Tibial artery (tissue), 4 donors: Measurements from ENCODE around the gene TIPARP.

ENCODE experiments used
- DNase-seq, 2 donors: peaks; one replicate each; pipeline ENCODE4 v3.0.0-alpha.2; 2019
- H3K27ac ChIP-seq, 2 donors: fragments of 200-600 bp; sonication (generic) in 1 of 2; 1 replicate in 1 of 2; 2 replicates in 1 of 2; pipeline ENCODE4 v1.5.1; 2018 to 2019; ENCODE audit warnings: mild to moderate bottlenecking in 1 of 2
- H3K27me3 ChIP-seq, 2 donors: fragments of 200-600 bp; sonication (generic) in 1 of 2; one replicate each; pipeline versions ENCODE4 v1.5.1 to v1.6.0; 2016 to 2019
- H3K36me3 ChIP-seq, 3 donors: fragments of 200-600 bp; sonication (generic) in 2 of 3; one replicate each; pipeline ENCODE4 v1.5.1; 2016 to 2019; ENCODE audit warnings: mild to moderate bottlenecking in 2 of 3
- H3K4me1 ChIP-seq, 4 donors: fragments of 200-600 bp; sonication (generic) in 2 of 4; 1 replicate in 3 of 4; 2 replicates in 1 of 4; pipeline ENCODE4 v1.5.1; 2016 to 2019
- H3K4me3 ChIP-seq, 2 donors: fragments of 200-600 bp; sonication (generic) in 1 of 2; 1 replicate in 1 of 2; 2 replicates in 1 of 2; pipeline ENCODE4 v1.5.1; 2018 to 2019; ENCODE audit warnings: mild to moderate bottlenecking in 2 of 2
- H3K9me3 ChIP-seq, 3 donors: fragments of 200-600 bp; sonication (generic) in 1 of 3; one replicate each; pipeline ENCODE4 v1.5.1; 2016 to 2019
- intact Hi-C: fragments of 100-400 bp; cut with DNase I; formaldehyde crosslinking; loops from one replicate; pipeline ENCODE4 v1.15.0; 2023; ENCODE audit warnings: low total_unique reads
- TF ChIP-seq, protein P1 (sequence below), 2 experiments: fragments of 200-600 bp in 1 of 2; fragments of 450-650 bp in 1 of 2; IDR thresholded peaks; one replicate each; pipeline ENCODE4 v1.5.1; 2017 to 2019; ENCODE audit warnings: antibody characterized with exemption in 2 of 2, mild to moderate bottlenecking in 1 of 2, moderate library complexity in 1 of 2

TIPARP gene

DNA sequence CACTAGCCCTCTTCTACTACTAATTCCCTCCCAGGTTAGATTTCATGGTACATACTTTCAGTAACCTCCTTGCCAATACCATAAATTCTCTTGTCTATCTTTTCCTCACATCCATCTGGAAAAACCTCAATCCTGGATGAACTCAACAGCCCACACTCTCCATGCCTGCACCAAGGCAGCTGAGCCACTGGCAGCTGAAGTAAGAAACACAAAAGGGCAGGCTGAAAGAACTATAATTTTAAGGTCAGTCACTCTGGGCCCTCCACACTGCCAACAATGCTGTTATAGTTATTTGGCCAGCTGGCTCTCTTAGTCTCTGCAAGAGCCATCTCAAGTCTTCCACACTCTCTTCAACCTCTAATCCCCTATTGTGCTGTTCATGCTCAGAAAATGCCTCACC lies 15.1 kb upstream of the TIPARP start:
- intact Hi-C loops: no loop called here
- H3K9me3 ChIP-seq: no peaks in the 10 kb centered on the region
- no peak for DNase-seq
- no peaks in the 10 kb centered on the region for H3K27me3 ChIP-seq
- H3K27ac ChIP-seq: no peak overlapping the region
- H3K4me3 ChIP-seq: no peak overlapping the region
- H3K4me1 ChIP-seq: no peaks in the 10 kb centered on the region
- H3K36me3 ChIP-seq: no peaks in the 10 kb centered on the region
- TF ChIP-seq, protein P1, sequence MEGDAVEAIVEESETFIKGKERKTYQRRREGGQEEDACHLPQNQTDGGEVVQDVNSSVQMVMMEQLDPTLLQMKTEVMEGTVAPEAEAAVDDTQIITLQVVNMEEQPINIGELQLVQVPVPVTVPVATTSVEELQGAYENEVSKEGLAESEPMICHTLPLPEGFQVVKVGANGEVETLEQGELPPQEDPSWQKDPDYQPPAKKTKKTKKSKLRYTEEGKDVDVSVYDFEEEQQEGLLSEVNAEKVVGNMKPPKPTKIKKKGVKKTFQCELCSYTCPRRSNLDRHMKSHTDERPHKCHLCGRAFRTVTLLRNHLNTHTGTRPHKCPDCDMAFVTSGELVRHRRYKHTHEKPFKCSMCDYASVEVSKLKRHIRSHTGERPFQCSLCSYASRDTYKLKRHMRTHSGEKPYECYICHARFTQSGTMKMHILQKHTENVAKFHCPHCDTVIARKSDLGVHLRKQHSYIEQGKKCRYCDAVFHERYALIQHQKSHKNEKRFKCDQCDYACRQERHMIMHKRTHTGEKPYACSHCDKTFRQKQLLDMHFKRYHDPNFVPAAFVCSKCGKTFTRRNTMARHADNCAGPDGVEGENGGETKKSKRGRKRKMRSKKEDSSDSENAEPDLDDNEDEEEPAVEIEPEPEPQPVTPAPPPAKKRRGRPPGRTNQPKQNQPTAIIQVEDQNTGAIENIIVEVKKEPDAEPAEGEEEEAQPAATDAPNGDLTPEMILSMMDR (IDR thresholded peaks at IDR 0.05): no peak

DNA sequence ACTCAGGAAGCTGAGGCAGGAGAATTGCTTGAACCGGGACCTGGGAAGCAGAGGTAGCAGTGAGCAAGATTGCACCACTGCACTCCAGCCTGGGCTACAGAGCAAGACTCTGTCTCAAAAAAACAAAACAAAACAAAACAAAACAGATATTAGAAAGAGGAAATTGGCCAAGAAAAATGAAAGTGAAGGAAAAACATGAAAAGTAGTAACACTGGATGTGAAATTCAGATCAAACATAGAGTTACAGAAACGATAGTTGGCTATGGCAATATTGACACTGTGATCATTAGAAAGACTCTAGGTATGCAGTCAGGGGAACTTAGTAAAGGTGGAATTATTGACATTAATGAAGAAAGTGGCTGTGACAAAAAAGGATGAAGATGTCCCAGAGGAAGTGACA lies 13.2 kb upstream of the TIPARP start:
- no peak for DNase-seq

DNA sequence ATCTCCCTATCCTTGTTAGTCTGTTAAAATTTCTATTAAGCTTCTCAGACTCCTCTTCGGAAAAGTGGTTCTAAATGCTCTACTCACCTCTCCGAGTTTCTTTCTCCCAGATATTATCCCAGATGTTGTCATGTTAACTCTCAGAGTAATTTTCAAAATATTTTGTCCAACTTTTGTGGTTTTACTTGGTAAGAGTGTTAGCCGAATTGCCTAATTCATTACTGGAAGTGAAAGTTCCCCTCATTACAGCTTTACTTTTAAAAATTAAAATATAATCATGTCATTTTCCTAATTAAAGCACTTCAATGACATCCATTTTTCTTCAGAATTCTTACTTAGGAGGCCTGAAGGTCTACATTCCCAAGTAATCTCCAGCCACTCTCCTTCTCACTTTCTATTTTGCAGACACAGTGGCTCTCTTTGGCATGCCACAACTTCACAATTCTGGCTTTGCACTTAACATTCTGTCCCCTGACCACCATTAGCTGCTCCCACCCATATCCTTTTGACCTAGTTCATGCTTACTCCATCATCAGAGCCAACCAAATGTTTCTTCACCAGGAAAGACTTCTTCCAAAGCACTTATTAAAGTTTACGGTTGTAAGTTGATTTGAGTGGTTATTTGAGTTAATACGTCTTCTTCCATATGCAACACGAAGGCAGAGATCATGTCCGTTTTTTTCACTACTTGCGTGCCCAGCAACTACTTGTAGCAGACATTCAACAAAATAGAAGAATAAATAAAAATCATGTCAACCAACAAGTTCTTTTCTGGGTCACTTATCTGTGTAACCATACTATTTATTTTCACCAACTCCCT lies 10.2 kb upstream of the TIPARP start:
- H3K27me3 ChIP-seq: no peaks in the 10 kb centered on the region
- H3K9me3 ChIP-seq: no peaks in the 10 kb centered on the region
- H3K4me1 ChIP-seq: peaks cover 0 to 9% (median 3%) of the 10 kb centered on the region in 4 donors
- H3K36me3 ChIP-seq: no peaks in the 10 kb centered on the region
- intact Hi-C loops: no loop called here
- H3K27ac ChIP-seq: no peak overlapping the region
- TF ChIP-seq, protein P1 (IDR thresholded peaks at IDR 0.05): no peak
- H3K4me3 ChIP-seq: no peak overlapping the region
- DNase-seq: no peak

More for the DNA sequence above, 13.2 kb upstream of the TIPARP start:
- Histone ChIP-seq H3K9me3 (no peaks in the 10 kb centered on the region), H3K27ac (no peak overlapping the region), H3K4me3 (no peak overlapping the region), H3K27me3 (no peaks in the 10 kb centered on the region), H3K36me3 (no peaks in the 10 kb centered on the region), H3K4me1 (peaks cover 0 to 9% (median 3%) of the 10 kb centered on the region in 4 donors)
- intact Hi-C loops: no loop called here
- TF ChIP-seq, protein P1 (IDR thresholded peaks at IDR 0.05): no peak

DNA sequence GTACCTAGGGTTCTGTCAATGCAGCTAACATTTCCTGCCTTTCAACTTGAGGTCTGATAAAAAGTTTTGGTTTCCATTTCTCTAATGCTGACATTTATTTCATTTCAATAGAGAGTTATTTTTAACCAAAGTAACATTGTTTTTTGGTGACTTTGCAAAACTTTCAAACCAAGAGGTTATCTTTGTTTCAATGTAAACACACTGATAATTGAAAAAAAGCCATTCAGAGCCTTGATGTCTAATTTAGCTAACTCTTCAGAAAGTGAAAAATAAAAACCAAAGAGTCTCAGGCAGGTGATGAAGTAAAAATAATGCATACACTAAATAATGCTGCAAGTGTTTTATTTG lies 9.6 kb upstream of the TIPARP start:
- Histone ChIP-seq H3K4me1 (peaks cover 0 to 9% (median 3%) of the 10 kb centered on the region in 4 donors), H3K9me3 (no peaks in the 10 kb centered on the region), H3K27me3 (no peaks in the 10 kb centered on the region), H3K36me3 (no peaks in the 10 kb centered on the region), H3K4me3 (no peak overlapping the region), H3K27ac (no peak overlapping the region)
- TF ChIP-seq, protein P1 (IDR thresholded peaks at IDR 0.05): no peak
- intact Hi-C loops: no loop called here
- DNase-seq: no peak

DNA sequence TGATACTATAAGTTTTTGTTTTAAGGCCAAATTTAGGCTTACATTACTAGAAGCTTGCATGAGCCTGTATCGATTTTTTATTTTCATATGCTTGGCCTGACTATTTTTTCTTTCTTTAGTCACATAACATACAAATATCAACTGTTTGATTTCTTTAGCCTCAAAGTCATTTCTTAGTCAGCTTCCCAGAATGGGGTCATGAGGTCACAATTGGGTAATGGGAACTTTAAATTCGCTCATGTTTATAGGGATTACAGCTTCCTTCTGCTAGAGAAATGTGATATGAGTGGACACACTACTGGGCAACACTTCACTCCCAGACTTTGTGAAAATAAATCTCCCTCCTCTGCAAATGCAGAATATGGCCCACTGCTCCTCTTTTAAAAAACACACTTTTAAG lies 9.1 kb upstream of the TIPARP start:
- H3K36me3 ChIP-seq: no peaks in the 10 kb centered on the region
- no peak overlapping the region for H3K27ac ChIP-seq
- H3K27me3 ChIP-seq: no peaks in the 10 kb centered on the region
- H3K4me3 ChIP-seq: no peak overlapping the region
- TF ChIP-seq, protein P1 (IDR thresholded peaks at IDR 0.05): no peak
- H3K4me1 ChIP-seq: peaks cover 0 to 9% (median 3%) of the 10 kb centered on the region in 4 donors
- no peak for DNase-seq
- intact Hi-C loops: no loop called here
- no peaks in the 10 kb centered on the region for H3K9me3 ChIP-seq
